Activated CD4-positive, alpha-beta T cell treated with anti-CD3 and anti-CD28 coated beads, Interleukin-2, amount 10 ng/mL, durations not matched to agents 7 days and 5 days (primary cell): Measurements from ENCODE around the gene GAB4. TPM values are rescaled to one million over a fixed set of nuclear protein-coding genes. Genes with fewer than 3 reads are reported as not detected.
"Not testable (repeated sequence)": the region's sequence is repeated elsewhere in the genome, so short reads cannot be mapped to it uniquely, and the experiment has no call there.

ENCODE experiments used
- CTCF ChIA-PET: fragments of 350-600 bp; sonication (Branson Sonifier 250); formaldehyde crosslinking; loops from one replicate; lab custom pipeline; 2021; ENCODE audit warnings: antibody characterized with exemption; lab: Charles Lee
- POLR2A ChIA-PET: fragments of 350-600 bp; sonication (Branson Sonifier 250); formaldehyde crosslinking; loops from one replicate; lab custom pipeline; 2021; ENCODE audit warnings: antibody characterized with exemption; lab: Charles Lee
- DNase-seq: peaks from one replicate; pipeline ENCODE4 v3.0.0-alpha.2; 2020
- H3K27ac Mint-ChIP-seq: one replicate; pipeline ENCODE4 v1.8.0; 2021; ENCODE audit warnings: mild to moderate bottlenecking, moderate library complexity, mixed read lengths
- H3K27me3 Mint-ChIP-seq: one replicate; pipeline ENCODE4 v1.8.0; 2021; ENCODE audit warnings: mixed read lengths
- H3K36me3 Mint-ChIP-seq: one replicate; pipeline ENCODE4 v1.8.0; 2021; ENCODE audit warnings: low read depth, mixed read lengths
- H3K4me1 Mint-ChIP-seq: one replicate; pipeline ENCODE4 v1.8.0; 2021; ENCODE audit warnings: mixed read lengths
- H3K4me3 Mint-ChIP-seq: one replicate; pipeline ENCODE4 v1.8.0; 2021; ENCODE audit warnings: mild to moderate bottlenecking, moderate library complexity, mixed read lengths
- H3K9me3 Mint-ChIP-seq: one replicate; pipeline ENCODE4 v1.8.0; 2021; ENCODE audit warnings: mixed read lengths
- total RNA-seq, 2 experiments: library from RNA; stranded (reverse); gene quantifications; one replicate each; pipeline ENCODE4 v1.2.3, GENCODE V29; 2021

Gene GAB4, protein sequence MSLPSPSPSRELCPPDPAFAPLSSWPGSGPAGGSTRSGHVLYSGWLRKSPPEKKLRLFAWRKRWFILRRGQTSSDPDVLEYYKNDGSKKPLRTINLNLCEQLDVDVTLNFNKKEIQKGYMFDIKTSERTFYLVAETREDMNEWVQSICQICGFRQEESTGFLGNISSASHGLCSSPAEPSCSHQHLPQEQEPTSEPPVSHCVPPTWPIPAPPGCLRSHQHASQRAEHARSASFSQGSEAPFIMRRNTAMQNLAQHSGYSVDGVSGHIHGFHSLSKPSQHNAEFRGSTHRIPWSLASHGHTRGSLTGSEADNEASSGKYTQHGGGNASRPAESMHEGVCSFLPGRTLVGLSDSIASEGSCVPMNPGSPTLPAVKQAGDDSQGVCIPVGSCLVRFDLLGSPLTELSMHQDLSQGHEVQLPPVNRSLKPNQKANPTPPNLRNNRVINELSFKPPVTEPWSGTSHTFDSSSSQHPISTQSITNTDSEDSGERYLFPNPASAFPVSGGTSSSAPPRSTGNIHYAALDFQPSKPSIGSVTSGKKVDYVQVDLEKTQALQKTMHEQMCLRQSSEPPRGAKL
- total RNA-seq, result not detected

DNA sequence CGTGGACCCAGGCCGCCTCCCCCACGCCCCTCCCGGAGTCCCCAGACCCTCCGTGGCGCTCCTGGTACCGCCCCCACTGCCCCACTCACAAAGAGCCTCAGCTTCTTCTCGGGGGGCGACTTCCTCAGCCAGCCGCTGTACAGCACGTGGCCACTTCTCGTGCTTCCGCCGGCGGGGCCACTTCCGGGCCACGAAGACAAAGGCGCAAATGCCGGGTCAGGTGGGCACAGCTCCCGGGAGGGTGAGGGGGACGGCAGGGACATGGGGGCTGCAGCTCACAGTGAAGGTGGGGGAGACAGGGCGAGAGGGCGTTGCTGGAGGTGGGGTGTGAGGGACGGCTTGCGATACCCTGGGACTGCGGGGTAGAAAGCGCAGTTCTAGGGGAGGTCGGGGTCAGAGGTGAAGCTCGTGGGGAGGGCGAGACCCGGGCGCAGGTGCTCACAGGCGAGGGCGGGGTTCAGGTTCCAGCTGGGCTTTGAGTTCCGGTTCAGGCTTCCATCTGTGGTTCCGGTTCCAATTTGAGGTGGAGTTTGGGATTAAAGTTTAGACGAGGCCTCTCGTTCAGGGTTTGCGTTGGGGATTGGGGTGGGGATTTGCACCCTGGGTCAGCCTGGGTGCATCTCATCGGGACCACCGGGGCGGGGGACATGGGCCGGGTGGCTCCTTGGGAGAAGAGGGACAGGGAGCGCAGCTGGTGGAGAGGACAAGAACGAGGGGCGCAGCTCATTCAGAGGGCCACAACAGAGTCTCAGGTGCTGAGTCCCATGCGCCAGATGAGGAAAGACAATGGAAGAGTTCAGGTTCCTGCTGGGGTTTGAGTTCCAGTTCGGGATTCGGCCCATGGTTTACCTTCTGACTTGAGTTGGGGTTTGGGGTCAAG is at the start of gene GAB4:
Gene GAB4, minus strand, starts transcription at position 371 of the 880 bp plus-strand sequence. Its CDS starts 108 bp downstream, at position 263.
- no peaks in the 10 kb centered on the region for H3K36me3 Mint-ChIP-seq
- H3K27me3 Mint-ChIP-seq, result peaks cover 20% of the 10 kb centered on the region
- no peak within 1 kb of the TSS for H3K4me3 Mint-ChIP-seq
- ChIA-PET POLR2A (no interaction called here), CTCF (no interaction called here)
- no peak for DNase-seq
- H3K4me1 Mint-ChIP-seq, result no peaks in the 10 kb centered on the region
- H3K9me3 Mint-ChIP-seq, result peaks cover 9% of the 10 kb centered on the region
- no peak within 1 kb of the TSS for H3K27ac Mint-ChIP-seq

DNA sequence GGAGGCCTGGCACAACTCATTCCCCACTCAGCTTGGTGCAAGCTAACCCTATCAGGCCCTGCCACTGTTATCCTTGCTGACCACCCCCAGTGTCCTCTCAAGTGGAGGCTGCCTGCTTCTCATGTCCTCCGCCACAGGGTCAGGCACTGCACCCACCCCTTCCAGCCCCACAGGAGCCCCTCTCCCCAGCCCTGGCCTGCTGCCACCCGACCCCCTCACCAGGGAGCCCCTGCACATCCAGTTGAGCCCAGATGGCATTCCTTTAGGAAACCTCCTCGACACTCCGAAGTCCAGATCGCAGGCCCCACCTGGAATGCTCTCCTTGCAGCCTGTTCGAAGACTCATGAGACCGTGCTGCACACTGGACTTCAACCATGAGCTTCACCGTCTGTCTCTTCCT is 48.8 kb upstream of the GAB4 start:
- POLR2A ChIA-PET, result no interaction called here
- no peak overlapping the region for H3K4me3 Mint-ChIP-seq
- CTCF ChIA-PET, result interaction anchor here (1.0 to 1.3 kb wide), 3 partner anchors 9 to 379 kb away, joined by 3 read pairs; no protein-coding TSS in a partner anchor

DNA sequence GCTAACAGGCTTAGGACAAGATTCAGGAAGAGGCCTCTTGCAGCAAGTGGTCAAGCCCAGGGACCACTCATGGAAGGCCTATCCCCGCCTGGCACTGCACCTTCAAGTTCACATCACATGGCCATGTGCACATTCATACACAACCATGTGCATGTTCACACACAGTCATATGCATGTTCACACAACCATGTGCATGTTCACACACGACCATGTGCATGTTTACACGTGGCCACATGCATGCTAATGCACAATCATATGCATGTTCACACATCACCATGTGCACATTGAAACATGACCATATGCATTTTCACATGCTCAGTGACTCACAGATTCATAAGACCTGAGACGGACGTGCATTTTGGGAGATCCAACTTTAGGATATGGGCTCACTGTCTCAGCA is 48.0 kb upstream of the GAB4 start:
- Mint-ChIP-seq H3K4me1 (no peaks in the 10 kb centered on the region), H3K4me3 (no peak overlapping the region), H3K9me3 (no peaks in the 10 kb centered on the region), H3K36me3 (no peaks in the 10 kb centered on the region), H3K27ac (no peak overlapping the region), H3K27me3 (no peaks in the 10 kb centered on the region)
- no peak for DNase-seq
- POLR2A ChIA-PET, result no interaction called here
- CTCF ChIA-PET, result interaction anchor here (1.1 kb wide), 1 partner anchor 68 kb away, joined by 3 read pairs; no protein-coding TSS in a partner anchor

More for the DNA sequence above, 48.8 kb upstream of the GAB4 start:
- H3K4me1 Mint-ChIP-seq, result no peaks in the 10 kb centered on the region
- H3K27ac Mint-ChIP-seq, result no peak overlapping the region
- DNase-seq, result no peak
- H3K36me3 Mint-ChIP-seq, result no peaks in the 10 kb centered on the region
- H3K9me3 Mint-ChIP-seq, result no peaks in the 10 kb centered on the region
- H3K27me3 Mint-ChIP-seq, result no peaks in the 10 kb centered on the region

DNA sequence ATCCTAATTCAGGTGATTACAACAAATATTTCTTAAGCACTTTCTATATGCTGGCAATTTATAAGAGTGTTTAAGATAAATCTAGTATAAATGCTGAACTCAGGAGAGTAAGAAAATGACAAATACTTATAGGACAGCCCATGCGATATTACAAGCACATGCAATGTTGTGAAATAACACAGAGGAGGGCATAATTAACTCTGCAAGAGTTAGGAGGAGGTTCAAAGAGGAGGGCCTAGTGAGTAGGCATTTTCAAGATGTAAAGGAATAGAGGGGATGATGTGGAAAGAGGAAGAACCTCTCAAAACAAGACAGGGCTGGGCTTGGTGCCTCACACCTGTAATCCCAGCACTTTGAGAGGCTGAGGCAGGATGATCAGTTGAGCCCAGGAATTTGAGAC is 39.6 kb upstream of the GAB4 start:
- Mint-ChIP-seq H3K36me3 (no peaks in the 10 kb centered on the region), H3K27ac (no peak overlapping the region), H3K4me3 (no peak overlapping the region), H3K27me3 (peaks cover 2% of the 10 kb centered on the region), H3K4me1 (no peaks in the 10 kb centered on the region), H3K9me3 (no peaks in the 10 kb centered on the region)
- ChIA-PET CTCF (interaction anchor here (1.3 kb wide), 1 partner anchor 10 kb away, joined by 3 read pairs; no protein-coding TSS in a partner anchor), POLR2A (no interaction called here)
- DNase-seq, result no peak

DNA sequence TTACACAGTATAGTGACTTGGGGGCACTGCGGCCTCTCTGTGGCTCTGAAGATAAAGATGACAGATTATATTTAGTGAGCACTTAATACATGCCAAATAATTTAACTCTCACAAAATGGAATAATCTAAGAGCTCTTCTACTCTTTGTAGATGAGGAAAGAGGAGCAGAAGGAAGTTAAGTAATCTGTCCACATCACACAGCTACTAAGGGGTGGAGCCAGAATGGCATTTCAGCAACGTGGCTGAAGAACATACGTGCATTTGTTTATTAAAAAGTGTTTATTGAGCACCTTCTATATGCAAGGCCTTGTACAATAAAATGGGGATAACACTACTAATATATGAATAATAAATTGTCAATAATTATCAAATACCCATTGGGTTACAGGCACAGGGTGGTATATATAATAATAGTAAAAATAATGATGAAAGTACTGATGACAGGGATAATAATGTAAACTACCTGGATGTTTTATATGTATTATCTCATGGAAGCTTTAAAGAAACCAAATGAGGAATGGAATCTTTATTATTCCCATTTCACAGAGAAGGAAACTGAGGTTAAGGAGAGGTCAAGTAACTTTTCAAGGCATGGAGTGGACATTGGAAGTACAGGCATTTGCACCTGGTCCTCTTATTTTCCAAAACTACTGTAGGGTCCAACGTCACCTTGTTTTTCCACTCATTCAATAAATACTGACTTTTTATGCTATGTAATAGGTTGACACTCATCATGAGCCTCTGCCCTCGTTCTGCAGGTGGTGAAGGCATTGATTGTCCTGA is 38.7 kb upstream of the GAB4 start:
- DNase-seq, result no peak
- H3K27me3 Mint-ChIP-seq, result peaks cover 2% of the 10 kb centered on the region
- no peak overlapping the region for H3K27ac Mint-ChIP-seq
- H3K9me3 Mint-ChIP-seq, result no peaks in the 10 kb centered on the region
- H3K4me1 Mint-ChIP-seq, result no peaks in the 10 kb centered on the region
- CTCF ChIA-PET, result no interaction called here
- H3K36me3 Mint-ChIP-seq, result no peaks in the 10 kb centered on the region
- POLR2A ChIA-PET, result no interaction called here
- no peak overlapping the region for H3K4me3 Mint-ChIP-seq

DNA sequence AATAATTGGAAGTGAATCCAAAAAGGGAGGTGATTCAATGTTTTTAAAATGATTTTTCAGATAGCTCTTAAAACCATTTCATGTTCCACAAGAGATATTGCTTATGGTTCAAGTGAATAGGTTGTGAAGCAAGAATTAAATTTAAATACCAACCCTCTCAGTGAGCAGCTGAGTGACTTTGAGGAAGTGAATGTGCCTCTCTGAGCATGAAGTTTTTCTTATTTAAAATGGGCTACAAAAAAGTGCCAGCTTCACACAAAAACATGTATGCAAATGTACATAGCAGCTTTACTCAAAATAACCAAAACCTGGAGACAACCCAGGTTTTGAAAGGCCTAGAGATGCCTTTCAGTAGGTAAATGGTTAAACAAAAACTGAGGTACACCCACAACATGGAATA is 35.5 kb upstream of the GAB4 start:
- CTCF ChIA-PET, result no interaction called here
- POLR2A ChIA-PET, result no interaction called here
- H3K4me1 Mint-ChIP-seq, result no peaks in the 10 kb centered on the region

DNA sequence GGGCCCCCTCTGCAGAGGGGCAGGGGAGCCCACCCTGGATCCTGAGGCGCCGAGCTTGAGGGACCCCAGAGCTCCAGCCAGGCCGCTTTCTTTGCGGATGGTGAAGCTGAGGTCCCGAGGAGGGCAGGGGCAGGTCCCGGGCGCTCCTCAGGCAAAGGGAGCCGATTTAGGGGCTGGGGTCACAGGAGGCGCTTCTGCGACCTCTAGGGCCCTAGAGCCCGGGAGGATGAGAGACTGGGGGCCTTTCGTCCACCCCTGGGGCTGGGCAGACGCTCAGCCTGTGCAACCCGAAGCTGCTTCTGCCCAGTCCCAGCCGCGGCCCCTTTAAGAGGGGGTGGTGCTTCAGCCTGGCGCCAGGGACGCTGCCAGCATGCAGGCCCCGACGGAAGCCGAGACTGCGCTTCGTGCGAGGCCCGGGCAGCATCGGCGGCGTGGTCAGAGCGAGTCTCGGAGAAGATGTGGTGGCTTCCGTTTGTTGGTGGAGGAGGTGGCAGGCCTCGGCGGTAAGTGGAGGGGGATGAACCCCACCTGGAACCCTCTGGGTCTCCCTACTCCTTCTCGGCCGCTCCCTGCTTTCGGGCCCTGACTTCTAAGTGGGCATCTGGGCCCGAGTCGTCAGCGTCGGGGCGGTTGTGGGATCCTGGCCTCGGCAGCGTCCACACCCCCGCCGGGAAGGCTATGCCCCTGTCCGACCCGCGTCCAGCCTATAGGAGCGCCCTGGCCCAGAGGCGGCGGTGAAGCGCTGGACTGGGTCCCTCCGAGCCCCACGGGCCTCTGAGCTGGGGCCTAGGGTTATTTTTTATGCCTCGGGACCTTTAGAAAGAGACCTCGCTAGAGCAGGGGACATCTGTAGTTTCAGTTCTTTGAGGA is 29.1 kb upstream of the GAB4 start:
- DNase-seq, H3K9me3 Mint-ChIP-seq, POLR2A ChIA-PET, CTCF ChIA-PET, H3K4me1 Mint-ChIP-seq, H3K36me3 Mint-ChIP-seq: not testable (repeated sequence)
- peak overlapping the region; percentile 41 for H3K27ac Mint-ChIP-seq
- peaks cover 19% of the 10 kb centered on the region for H3K27me3 Mint-ChIP-seq
- peak overlapping the region; percentile 61 for H3K4me3 Mint-ChIP-seq

More for the DNA sequence above, 35.5 kb upstream of the GAB4 start:
- H3K4me3 Mint-ChIP-seq, result no peak overlapping the region
- peaks cover 2% of the 10 kb centered on the region for H3K27me3 Mint-ChIP-seq
- no peaks in the 10 kb centered on the region for H3K9me3 Mint-ChIP-seq
- no peak for DNase-seq
- H3K27ac Mint-ChIP-seq, result no peak overlapping the region
- H3K36me3 Mint-ChIP-seq, result no peaks in the 10 kb centered on the region

DNA sequence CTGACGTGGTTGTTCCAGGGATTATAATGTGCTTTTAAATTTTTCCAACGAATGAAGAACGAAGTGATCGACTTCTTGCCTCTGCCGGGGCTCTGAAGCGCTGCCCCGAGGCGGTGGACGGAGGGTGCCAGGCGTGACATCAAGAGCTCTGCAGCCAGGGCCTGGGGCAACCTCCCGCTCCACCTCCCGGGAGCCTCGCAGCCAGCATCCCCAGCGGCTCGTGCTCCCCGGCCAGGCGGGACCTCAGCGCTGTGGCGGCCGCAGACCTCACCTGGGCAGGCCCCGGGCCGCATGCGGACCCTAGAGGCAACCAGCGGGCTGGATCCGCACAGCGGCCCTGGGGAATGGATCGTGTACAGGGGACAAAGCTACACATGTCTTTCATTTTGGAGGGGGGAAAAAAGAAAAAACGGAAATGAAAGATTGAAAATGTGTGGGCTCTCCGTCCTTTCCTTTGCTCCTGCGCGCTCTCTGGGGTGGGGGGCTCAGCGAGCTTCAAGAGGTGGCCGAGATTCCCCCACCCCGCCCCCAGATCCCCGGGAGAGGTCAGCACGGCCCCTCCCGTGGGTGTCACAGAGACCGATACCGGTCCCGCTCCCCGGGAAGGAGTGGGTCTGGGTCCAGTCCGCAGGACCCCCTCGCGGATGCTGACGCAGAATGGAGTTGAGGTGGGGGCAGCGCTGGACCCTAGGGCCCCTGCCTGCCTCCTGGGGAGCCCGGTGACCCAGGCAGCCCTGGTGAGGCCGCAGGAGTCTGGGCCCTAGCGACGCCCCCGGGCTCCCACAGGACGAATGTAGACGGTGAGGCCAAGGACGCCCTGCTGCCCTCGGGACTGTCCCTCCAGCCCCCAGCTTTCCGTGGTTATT is 28.2 kb upstream of the GAB4 start:
- H3K36me3 Mint-ChIP-seq, H3K27ac Mint-ChIP-seq, POLR2A ChIA-PET, H3K4me3 Mint-ChIP-seq, CTCF ChIA-PET, DNase-seq, H3K4me1 Mint-ChIP-seq, H3K9me3 Mint-ChIP-seq: not testable (repeated sequence)
- peaks cover 19% of the 10 kb centered on the region for H3K27me3 Mint-ChIP-seq

DNA sequence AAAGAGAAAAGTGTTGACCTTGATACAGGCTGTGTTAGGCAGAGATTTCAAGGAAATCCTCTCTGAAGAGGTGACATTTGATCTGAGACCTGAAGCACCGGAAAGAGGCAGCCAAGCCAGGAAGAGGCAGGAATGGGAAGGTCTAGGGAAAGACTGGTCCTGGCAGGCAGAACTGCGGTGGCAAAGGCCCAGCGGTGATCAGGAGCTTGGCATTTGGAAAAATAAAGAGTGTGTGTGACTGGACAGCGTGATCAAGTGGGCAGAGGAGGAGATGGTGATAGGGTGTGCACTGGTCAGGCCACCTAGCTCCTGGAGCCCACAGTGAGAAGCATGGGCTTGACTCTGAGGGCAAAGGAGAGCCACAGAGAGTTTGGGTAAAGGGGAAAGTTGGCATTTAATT is 27.2 kb upstream of the GAB4 start:
- peaks cover 3% of the 10 kb centered on the region for H3K4me1 Mint-ChIP-seq
- ChIA-PET CTCF (no interaction called here), POLR2A (no interaction called here)
- no peaks in the 10 kb centered on the region for H3K36me3 Mint-ChIP-seq
- H3K9me3 Mint-ChIP-seq, result no peaks in the 10 kb centered on the region
- no peak overlapping the region for H3K4me3 Mint-ChIP-seq
- no peak for DNase-seq
- peak overlapping the region; percentile 21 for H3K27ac Mint-ChIP-seq
- H3K27me3 Mint-ChIP-seq, result peaks cover 19% of the 10 kb centered on the region

DNA sequence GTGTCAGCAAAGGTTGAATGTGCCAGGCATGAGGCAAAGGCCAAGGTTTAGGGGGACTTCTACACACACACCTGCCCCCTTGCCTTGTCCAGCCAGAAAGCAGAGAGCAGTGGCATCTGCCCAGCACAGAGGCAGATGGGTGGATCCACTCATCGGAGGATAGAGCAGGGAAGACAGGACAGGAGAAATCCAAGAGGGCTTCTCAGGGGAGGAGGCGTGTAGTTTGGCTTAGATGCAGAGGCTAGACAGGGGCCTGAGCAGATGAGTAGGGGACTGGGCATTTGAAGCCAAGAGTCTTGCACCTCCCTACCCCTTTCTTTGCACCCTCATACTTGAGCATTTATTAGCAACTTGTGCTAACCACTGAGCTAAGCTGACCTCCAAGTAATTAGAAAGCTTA is 26.5 kb upstream of the GAB4 start:
- CTCF ChIA-PET, H3K9me3 Mint-ChIP-seq, DNase-seq, H3K36me3 Mint-ChIP-seq, POLR2A ChIA-PET, H3K27ac Mint-ChIP-seq, H3K4me1 Mint-ChIP-seq, H3K4me3 Mint-ChIP-seq: not testable (repeated sequence)
- H3K27me3 Mint-ChIP-seq, result peaks cover 19% of the 10 kb centered on the region

DNA sequence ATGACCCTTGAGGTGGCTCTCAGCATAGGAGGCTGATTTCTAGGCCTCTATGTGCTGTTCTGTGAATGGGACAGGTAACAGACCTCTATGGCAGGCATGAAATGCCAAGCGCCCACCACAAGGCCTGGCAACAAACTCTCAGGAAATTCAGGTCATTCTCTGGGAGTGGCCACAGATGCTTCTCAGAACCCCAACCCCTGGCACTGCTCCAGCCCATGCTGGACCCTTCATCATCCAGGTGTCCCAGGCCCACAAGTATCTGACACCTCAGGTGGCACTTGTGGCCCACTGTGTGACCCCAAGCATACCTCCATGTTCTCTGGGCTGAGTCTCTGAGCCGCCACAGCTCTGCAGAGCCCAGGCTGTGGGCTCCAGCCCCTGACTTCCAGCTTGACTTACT is 24.3 kb upstream of the GAB4 start:
- H3K27me3 Mint-ChIP-seq, result peaks cover 23% of the 10 kb centered on the region
- DNase-seq, H3K27ac Mint-ChIP-seq, H3K4me1 Mint-ChIP-seq, H3K36me3 Mint-ChIP-seq, POLR2A ChIA-PET, H3K4me3 Mint-ChIP-seq, CTCF ChIA-PET, H3K9me3 Mint-ChIP-seq: not testable (repeated sequence)
